Calu3 (cell line): ENCODE results near the gene ARHGAP21. TPM values are rescaled to one million over a fixed set of nuclear protein-coding genes. Genes with fewer than 3 reads are reported as not detected.

Experiments
- BruUV-seq: library from RNA; stranded (reverse); fragments of 400-500 nt; replicated peaks from 2 replicates; lab custom pipeline; 2021; lab: Mats Ljungman, UMichigan
- CTCF ChIA-PET: fragments of 300-600 bp; sonication (Branson Sonifier 250); formaldehyde crosslinking; loops from one replicate; lab custom pipeline; 2022; ENCODE audit warnings: antibody characterized with exemption; lab: Charles Lee
- DNase-seq: peaks from one replicate; pipeline ENCODE4 v3.0.0; 2022
- H3K27ac Mint-ChIP-seq: one replicate; pipeline ENCODE4 v1.8.0; 2022; ENCODE audit warnings: mixed read lengths; ENCODE audit not compliant: unreplicated experiment
- H3K27me3 Mint-ChIP-seq: one replicate; pipeline ENCODE4 v1.8.0; 2022; ENCODE audit warnings: mixed read lengths; ENCODE audit not compliant: unreplicated experiment
- H3K36me3 Mint-ChIP-seq: one replicate; pipeline ENCODE4 v1.8.0; 2022; ENCODE audit warnings: mild to moderate bottlenecking, moderate library complexity, mixed read lengths; ENCODE audit not compliant: insufficient read depth, unreplicated experiment
- H3K4me1 Mint-ChIP-seq: one replicate; pipeline ENCODE4 v1.8.0; 2022; ENCODE audit warnings: mild to moderate bottlenecking, low read depth, mixed read lengths; ENCODE audit not compliant: unreplicated experiment
- H3K4me3 Mint-ChIP-seq: one replicate; pipeline ENCODE4 v1.8.0; 2022; ENCODE audit warnings: mild to moderate bottlenecking, low read depth, moderate library complexity, mixed read lengths; ENCODE audit not compliant: unreplicated experiment
- H3K9me3 Mint-ChIP-seq: one replicate; pipeline ENCODE4 v1.8.0; 2022; ENCODE audit warnings: low read depth, mixed read lengths; ENCODE audit not compliant: unreplicated experiment
- intact Hi-C: fragments of 100-400 bp; cut with micrococcal nuclease; formaldehyde crosslinking; loops from one replicate; pipeline ENCODE4 v1.10.0; 2022; ENCODE audit not compliant: unreplicated experiment
- total RNA-seq: library from RNA; stranded (reverse); gene quantifications from 2 replicates; pipeline ENCODE4 v1.2.3, GENCODE V29; 2022
- TF ChIP-seq, protein P1 (sequence below): fragments of 200-600 bp; IDR thresholded peaks from one replicate; pipeline ENCODE4 v1.8.0; 2022; ENCODE audit warnings: antibody characterized with exemption; ENCODE audit not compliant: unreplicated experiment

ARHGAP21 gene
- total RNA-seq, 1 experiment from 2014 or later = 67.5 TPM

DNA sequence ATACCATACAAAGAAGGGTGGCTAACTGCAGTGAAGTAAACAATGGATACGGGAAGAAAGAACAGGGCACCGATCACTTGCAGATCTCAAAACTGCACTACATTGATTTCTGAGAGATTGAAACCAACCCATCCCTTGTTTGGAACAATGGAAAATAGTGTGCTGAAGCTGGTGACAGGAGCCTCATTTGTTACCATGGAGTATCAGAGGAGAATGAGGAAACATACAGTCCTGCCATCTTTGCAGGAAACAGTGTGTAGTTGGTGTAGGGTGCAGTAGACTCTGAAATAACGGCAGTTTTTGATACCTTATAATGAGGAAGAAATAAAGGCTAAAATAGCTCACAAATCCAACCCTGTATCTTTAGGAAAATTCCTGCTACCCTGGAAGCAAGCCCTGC, 118.5 kb downstream of the ARHGAP21 start:
- no peak for DNase-seq
- no peak overlapping the region for H3K27ac Mint-ChIP-seq
- CTCF ChIA-PET = interaction anchor here (0.6 kb wide), 2 partner anchors 305 to 487 kb away, joined by 3 to 4 read pairs; no protein-coding TSS in a partner anchor

DNA sequence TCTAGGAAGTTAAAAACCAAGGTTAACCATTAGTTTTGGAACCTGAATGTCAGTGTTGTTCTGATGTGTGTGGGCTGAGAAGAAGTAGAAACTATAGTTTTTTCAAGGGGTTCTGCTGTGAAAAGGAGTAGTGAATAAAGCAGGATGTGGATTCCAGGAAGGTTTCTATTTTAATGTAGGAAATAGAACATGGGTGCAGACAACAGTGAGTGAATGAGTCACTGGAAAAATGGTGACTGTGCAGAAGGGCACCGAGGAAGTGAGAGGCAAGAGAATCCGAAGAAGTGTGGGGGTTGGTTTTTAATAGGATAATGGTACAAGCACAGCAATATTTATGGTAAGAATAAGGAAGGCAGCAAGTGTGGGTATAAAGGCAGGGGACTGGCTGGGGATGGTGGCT, 120.4 kb downstream of the ARHGAP21 start:
- H3K4me3 Mint-ChIP-seq = peak overlapping the region; percentile 2

More for the DNA sequence above, 118.5 kb downstream of the ARHGAP21 start:
- H3K27me3 Mint-ChIP-seq = no peaks in the 10 kb centered on the region
- intact Hi-C loops = no loop called here
- H3K9me3 Mint-ChIP-seq = peaks cover 5% of the 10 kb centered on the region
- no TSS peak for BruUV-seq
- TF ChIP-seq, protein P1, sequence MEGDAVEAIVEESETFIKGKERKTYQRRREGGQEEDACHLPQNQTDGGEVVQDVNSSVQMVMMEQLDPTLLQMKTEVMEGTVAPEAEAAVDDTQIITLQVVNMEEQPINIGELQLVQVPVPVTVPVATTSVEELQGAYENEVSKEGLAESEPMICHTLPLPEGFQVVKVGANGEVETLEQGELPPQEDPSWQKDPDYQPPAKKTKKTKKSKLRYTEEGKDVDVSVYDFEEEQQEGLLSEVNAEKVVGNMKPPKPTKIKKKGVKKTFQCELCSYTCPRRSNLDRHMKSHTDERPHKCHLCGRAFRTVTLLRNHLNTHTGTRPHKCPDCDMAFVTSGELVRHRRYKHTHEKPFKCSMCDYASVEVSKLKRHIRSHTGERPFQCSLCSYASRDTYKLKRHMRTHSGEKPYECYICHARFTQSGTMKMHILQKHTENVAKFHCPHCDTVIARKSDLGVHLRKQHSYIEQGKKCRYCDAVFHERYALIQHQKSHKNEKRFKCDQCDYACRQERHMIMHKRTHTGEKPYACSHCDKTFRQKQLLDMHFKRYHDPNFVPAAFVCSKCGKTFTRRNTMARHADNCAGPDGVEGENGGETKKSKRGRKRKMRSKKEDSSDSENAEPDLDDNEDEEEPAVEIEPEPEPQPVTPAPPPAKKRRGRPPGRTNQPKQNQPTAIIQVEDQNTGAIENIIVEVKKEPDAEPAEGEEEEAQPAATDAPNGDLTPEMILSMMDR = no peak
- H3K4me1 Mint-ChIP-seq = peaks cover 16% of the 10 kb centered on the region
- peaks cover 12% of the 10 kb centered on the region for H3K36me3 Mint-ChIP-seq
- no peak overlapping the region for H3K4me3 Mint-ChIP-seq

DNA sequence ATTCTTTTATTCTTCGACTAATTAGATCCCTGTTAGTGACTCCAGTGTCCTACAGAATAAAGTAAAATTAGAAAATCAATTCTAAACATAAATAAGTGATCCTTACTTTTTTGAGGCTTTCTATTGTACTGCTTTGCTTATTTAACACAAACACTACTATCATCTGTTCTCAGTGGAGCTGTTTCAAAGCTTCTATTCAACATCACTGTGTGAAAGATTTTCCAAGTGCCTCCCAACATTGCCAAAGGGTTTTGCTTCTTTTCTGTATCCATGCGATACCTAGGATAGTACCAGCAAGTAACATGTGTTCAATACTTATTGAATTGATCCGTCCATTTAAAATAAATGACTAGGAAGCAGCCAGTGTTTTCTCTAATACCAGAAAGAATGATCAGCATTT, 125.7 kb downstream of the ARHGAP21 start:
- TF ChIP-seq, protein P1 = no peak
- BruUV-seq = no TSS peak
- no peaks in the 10 kb centered on the region for H3K27me3 Mint-ChIP-seq
- intact Hi-C loops = no loop called here
- DNase-seq = no peak
- H3K9me3 Mint-ChIP-seq = peaks cover 1% of the 10 kb centered on the region
- no peak overlapping the region for H3K4me3 Mint-ChIP-seq
- no peak overlapping the region for H3K27ac Mint-ChIP-seq
- H3K36me3 Mint-ChIP-seq = peaks cover 30% of the 10 kb centered on the region
- H3K4me1 Mint-ChIP-seq = peaks cover 7% of the 10 kb centered on the region
- CTCF ChIA-PET = no interaction called here

More for the DNA sequence above, 120.4 kb downstream of the ARHGAP21 start:
- Mint-ChIP-seq H3K27ac (peak overlapping the region; percentile 94), H3K9me3 (peaks cover 5% of the 10 kb centered on the region), H3K4me1 (peaks cover 16% of the 10 kb centered on the region), H3K27me3 (no peaks in the 10 kb centered on the region), H3K36me3 (peaks cover 16% of the 10 kb centered on the region)
- BruUV-seq = no TSS peak
- intact Hi-C loops = no loop called here
- CTCF ChIA-PET = interaction anchor here (0.6 kb wide), 1 partner anchor 420 kb away, joined by 5 read pairs; no protein-coding TSS in a partner anchor
- DNase-seq = no peak
- TF ChIP-seq, protein P1 = no peak

DNA sequence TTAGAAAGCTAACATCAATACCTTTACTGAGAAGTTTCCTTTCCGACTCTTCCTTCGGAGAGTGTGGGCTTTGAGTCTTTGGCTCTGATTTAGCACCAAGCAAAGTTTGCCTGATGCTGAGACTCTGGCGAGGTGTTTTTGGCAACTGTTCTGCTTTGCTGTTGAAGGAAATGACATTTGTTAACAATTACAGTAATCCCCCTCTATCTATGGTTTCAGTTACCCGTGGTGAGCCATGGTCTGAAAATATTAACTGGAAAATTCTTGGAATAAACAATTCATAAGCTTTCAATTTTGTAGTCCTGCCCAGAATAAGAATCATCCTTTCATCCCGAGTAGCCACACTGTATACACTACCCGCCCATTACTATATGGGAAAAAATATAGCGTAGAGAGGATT, 126.3 kb downstream of the ARHGAP21 start:
- TF ChIP-seq, protein P1 = no peak
- H3K27me3 Mint-ChIP-seq = no peaks in the 10 kb centered on the region
- no TSS peak for BruUV-seq
- no peak overlapping the region for H3K4me3 Mint-ChIP-seq
- intact Hi-C loops = no loop called here
- H3K36me3 Mint-ChIP-seq = peaks cover 32% of the 10 kb centered on the region
- no peak overlapping the region for H3K27ac Mint-ChIP-seq
- no peak for DNase-seq
- CTCF ChIA-PET = no interaction called here
- H3K4me1 Mint-ChIP-seq = peaks cover 2% of the 10 kb centered on the region
- H3K9me3 Mint-ChIP-seq = no peaks in the 10 kb centered on the region
